Activated T-cell treated with anti-CD3 and anti-CD28 coated beads, Interleukin-2, amount 50 U/mL, for 4 hours (primary cell): Measurements from ENCODE around the gene BAHCC1. TPM values are rescaled to one million over a fixed set of nuclear protein-coding genes. Genes with fewer than 3 reads are reported as not detected.

Experiments used
- ATAC-seq, 2 donors: fragments of 200-7000 bp; cut with Tn5 transposase; one replicate each; pipeline ENCODE4 v1.10.0; 2021
- DNase-seq: peaks from one replicate; pipeline ENCODE4 v3.0.0-alpha.2; 2020
- H3K27me3 Mint-ChIP-seq: one replicate; pipeline ENCODE4 v1.8.0; 2021; ENCODE audit warnings: low read depth, mixed read lengths
- H3K36me3 Mint-ChIP-seq: one replicate; pipeline ENCODE4 v1.8.0; 2022; ENCODE audit warnings: mixed read lengths; ENCODE audit not compliant: insufficient read depth
- H3K4me1 Mint-ChIP-seq: one replicate; pipeline ENCODE4 v1.8.0; 2021; ENCODE audit warnings: low read depth, mixed read lengths
- H3K4me3 Mint-ChIP-seq: one replicate; pipeline ENCODE4 v1.8.0; 2021; ENCODE audit warnings: mild to moderate bottlenecking, moderate library complexity, mixed read lengths
- H3K9me3 Mint-ChIP-seq: one replicate; pipeline ENCODE4 v1.8.0; 2021; ENCODE audit warnings: mixed read lengths
- total RNA-seq, 3 donors: library from RNA; stranded (reverse); gene quantifications; one replicate each; pipeline ENCODE4 v1.2.1, GENCODE V29; 2021

The BAHCC1 gene
- total RNA-seq, 3 donors from 2014 or later: 0.08 to 0.19 (median 0.08) TPM

DNA sequence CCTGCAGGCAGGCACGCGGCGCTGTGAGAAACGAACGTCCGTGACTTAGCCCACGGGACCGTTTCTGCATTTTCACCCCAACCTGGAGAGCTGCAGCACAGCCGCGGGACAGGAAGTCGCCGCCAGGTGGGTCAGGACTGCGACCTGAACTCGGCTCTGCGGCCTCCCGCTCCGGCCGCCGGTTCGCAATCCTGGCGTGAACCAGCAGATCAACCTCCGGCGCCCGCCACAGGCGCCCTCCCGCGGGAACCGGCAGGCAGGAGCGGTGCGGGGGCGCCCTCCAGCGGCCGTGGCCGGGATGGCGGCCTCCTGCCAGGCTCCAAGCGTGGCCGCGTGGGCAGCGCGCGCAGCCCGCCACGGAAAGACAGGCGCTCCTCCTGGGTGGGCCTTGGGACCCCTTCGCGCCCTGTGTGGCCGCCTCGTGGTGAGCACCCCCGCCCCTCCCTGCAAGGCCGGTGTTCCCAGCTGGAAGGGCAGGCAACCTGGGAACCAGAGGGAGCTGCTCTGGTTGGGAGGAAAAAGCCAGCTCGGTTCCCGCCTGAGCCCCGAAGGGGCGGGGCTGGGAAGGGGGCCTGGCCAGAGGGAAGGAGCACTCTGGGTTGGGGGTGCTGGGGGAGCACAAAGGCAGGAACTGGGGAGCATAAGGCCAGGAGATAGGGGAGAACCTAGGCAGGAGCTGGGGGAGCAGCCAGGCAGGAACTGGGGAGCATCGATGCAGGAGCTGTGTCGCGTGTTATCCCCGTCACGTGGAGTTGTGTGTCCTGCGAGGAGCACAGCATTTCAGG, 89.1 kb downstream of the BAHCC1 start:
- H3K27me3 Mint-ChIP-seq: peaks cover 32% of the 10 kb centered on the region
- DNase-seq (peak; percentile 88), ATAC-seq (peak; percentile 65 to 71)
- H3K4me1 Mint-ChIP-seq: peaks cover 12% of the 10 kb centered on the region
- peak overlapping the region; percentile 33 for H3K4me3 Mint-ChIP-seq
- H3K9me3 Mint-ChIP-seq: no peaks in the 10 kb centered on the region
- H3K36me3 Mint-ChIP-seq: no peaks in the 10 kb centered on the region

DNA sequence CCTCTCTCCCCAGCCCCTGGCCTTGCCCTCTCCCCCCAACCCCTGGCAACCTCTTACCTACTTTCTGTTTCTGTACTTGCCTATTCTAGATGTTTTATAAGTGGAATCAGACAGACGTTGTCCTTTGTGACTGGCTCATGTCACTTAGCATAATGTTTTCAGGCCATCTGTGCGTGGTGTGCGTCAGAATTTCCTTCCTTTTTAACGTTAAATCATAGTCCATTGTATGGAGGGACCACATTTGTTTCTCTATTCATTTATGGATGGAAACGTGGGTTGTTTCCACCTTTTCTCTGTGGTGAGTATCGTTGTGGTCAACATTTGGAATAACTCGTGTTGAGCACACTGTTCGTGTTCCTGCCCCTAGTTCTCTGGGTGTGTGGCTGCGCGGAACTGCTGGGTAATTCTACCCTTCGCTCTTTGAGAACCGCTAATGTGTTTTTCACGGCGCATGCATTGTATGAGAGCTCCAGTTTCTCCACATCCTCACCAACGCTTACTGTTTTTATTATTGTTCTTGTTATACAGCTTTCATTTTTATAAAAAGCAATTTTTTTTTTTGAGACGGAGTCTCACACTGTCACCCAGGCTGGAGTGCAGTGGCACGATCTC, 91.0 kb downstream of the BAHCC1 start:
- DNase-seq (no peak), ATAC-seq (no peak)
- Mint-ChIP-seq H3K9me3 (no peaks in the 10 kb centered on the region), H3K27me3 (peaks cover 26% of the 10 kb centered on the region), H3K4me3 (peak overlapping the region; percentile 8), H3K4me1 (peaks cover 10% of the 10 kb centered on the region), H3K36me3 (no peaks in the 10 kb centered on the region)

DNA sequence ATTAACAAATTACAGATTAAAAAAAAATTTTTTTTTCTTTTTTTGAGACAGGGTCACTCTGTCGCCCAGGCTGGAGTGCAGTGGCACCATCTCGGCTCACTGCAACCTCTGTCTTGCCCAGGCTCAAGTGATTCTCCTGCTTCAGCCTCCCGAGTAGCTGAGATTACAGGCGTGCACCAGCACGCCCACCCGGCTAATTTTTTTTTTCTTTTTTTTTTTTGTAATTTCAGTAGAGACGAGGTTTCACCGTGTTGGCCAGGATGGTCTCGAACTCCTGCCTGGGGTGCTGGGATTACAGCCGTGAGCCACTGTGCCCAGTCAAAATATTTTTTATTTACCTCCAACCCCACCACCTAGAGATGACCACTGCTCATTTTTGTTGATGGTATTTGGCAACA, 91.8 kb downstream of the BAHCC1 start:
- ATAC-seq: no peak
- no peaks in the 10 kb centered on the region for H3K9me3 Mint-ChIP-seq
- peaks cover 7% of the 10 kb centered on the region for H3K4me1 Mint-ChIP-seq

DNA sequence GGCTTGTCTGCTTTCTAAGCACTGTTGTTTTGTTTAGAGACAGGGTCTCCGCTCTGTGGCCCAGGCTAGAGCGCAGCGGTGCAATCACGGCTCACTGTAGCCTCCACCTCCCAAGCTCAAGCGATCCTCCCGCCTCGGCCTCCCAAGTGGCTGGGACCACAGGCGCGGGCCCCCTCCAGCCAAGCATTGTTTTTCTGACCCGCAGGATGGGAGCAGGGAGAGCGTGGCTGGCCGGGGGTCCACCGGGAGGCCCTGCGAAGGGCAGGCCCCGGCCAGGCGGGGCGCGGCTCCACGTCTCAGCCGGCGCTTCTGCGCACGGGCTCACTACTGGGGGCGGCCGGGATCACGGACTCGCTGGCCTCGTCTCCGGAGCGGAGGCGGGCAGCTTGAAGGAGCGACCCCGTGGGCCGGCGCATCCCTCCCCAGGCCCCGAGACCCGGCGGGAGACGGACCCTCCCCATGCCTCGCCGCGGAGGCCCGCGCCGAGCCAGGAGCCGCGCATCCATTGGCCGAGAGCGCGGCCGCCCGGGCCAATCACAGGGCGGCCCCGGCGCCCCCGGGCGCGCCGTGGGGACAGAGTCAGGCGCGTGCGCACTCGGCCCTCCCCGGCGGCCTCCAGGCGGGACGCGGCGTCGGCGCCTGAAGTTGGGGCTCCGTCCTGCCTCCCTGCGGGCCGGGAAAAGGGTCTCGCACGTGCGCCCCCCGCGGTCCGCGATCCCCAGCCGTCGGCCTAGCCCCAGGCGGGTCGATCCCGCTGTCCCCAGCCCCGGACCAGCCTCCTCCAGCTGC, 92.4 kb downstream of the BAHCC1 start:
- DNase-seq: peak; percentile 78
- H3K4me1 Mint-ChIP-seq: peaks cover 6% of the 10 kb centered on the region
- H3K4me3 Mint-ChIP-seq: no peak overlapping the region
- H3K36me3 Mint-ChIP-seq: no peaks in the 10 kb centered on the region
- no peaks in the 10 kb centered on the region for H3K9me3 Mint-ChIP-seq
- peak; percentile 84 to 89 for ATAC-seq
- peaks cover 15% of the 10 kb centered on the region for H3K27me3 Mint-ChIP-seq

More for the DNA sequence above, 91.8 kb downstream of the BAHCC1 start:
- Mint-ChIP-seq H3K4me3 (no peak overlapping the region), H3K27me3 (peaks cover 21% of the 10 kb centered on the region), H3K36me3 (no peaks in the 10 kb centered on the region)
- DNase-seq: no peak

DNA sequence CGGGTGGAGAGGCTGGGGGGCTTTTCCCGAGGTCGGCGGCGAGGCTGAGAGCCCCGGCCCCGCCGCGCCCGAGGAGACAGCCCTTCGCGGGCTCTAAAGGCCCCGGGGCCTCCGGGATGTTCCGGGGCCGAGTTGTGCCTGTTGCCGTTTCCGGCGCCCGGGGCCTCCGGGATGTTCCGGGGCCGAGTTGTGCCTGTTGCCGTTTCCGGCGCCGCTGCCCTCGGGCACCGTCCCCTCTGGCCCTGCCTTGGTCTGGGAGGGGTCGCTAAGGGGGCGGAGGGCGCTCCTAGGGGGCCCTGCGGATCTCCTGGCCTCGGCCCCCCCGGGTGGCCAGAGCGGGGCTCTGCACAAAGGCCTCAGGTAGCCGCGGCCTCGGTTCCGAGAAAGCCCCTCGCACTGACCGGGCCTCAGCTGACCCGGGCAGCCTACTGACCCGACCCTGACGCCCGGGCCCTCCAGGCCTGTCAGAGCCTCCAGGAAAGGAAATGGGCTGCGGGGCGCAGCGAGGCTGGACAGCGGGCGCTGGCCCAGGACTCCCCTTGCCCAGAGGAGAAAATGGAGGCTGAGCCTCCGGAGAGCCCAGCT, 93.1 kb downstream of the BAHCC1 start:
- H3K36me3 Mint-ChIP-seq: no peaks in the 10 kb centered on the region
- ATAC-seq (peak; percentile 7 to 15), DNase-seq (no peak)
- H3K27me3 Mint-ChIP-seq: peaks cover 10% of the 10 kb centered on the region
- H3K4me1 Mint-ChIP-seq: peaks cover 5% of the 10 kb centered on the region
- H3K4me3 Mint-ChIP-seq: no peak overlapping the region
- no peaks in the 10 kb centered on the region for H3K9me3 Mint-ChIP-seq

DNA sequence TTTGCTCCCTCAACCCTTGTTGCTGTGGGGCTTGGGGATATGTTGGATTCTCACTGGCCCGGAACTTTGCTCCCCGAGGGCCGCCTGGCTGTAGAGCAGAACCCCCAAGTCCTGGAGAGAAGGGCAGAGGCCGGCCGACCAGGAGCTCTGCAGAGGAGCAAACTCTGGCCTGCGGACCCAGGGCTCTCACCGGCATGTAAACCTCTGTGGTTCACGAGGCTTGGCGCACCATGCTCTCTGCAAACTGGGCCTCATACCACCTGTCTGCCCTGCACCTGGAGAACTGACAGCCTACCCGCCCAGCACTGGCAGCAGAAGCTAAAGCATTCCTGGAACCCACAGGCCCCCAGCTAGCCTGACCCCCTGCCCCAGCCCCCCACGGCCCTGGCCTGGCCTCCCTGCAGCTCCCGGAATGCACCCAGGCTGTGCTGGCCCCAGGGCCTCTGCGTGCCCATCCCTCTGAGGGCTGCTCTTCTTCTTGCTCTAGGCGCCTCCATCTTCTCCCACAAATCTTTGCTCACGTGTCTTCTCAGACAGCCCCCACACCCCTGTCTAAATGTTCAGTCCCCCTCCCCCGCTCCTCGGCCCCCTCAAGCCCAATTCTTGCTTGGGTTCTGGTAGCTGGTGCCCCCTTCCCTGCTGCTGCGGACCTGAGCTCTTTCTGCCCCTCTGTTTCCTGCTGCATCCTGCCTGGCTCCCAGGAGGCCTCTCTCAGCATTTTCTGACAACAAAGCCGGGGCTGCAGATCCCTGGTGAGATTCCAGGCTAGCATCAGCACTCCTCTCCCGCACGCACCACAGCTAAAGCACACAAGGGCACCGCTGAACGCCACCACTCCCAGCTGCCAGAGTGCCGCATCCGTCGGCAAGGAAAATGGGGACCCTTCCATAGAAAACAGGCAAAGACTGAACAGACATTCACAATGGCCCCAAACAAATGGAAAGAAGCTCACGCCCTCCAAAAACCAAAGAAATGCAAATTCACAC, 94.0 kb downstream of the BAHCC1 start:
- H3K4me1 Mint-ChIP-seq: peaks cover 5% of the 10 kb centered on the region
- peaks cover 8% of the 10 kb centered on the region for H3K27me3 Mint-ChIP-seq
- no peak for ATAC-seq
- H3K36me3 Mint-ChIP-seq: no peaks in the 10 kb centered on the region
- peak overlapping the region; percentile 64 for H3K4me3 Mint-ChIP-seq
- no peak for DNase-seq
- H3K9me3 Mint-ChIP-seq: no peaks in the 10 kb centered on the region

DNA sequence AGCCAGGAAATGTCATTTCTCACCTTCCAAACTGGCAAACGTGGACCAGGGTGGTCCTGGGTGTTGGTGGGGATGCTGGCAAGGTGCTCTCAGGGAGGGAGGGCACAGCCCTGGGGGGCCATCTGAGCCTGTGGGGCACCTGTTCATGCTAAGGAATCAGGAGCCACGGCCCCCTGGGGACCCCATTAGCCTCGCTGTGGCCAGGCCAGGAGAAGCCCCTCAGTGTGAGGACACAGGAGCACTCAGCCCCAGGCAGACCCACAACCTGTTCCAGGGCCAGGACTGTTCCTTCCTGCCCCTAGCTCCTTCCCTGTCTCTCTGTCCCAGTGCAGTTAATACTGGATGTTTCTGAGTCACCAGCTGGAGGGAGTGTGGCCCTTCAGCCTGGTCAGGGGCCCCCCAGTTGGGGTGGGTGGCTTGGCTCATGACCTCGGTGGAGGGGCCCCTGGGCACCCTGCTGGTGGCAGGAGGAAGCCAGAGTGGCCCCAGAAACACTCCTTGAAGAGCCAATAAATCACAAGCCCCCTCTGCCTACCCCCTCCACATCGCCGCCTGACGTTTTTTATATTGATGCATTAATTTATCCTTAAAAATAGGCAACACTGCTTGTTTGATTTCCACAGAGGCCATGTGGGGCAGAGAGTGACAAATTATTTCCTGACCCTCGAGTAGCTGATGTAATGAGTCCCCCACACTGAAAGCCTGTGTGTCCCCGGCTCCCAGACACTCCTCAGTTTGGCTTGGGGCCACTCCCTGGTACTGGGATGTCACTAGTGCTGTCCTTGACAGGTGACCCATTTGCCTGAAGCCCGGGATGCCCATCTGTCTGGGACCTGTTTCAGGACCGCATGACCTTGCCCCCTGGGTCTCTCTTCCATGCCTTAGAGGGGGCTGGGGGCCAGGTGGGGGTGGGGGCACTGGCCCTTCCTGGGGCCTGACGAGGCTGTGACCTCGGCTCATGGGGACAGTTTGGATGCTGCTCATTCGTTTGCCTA, 95.0 kb downstream of the BAHCC1 start:
- DNase-seq: no peak
- Mint-ChIP-seq H3K36me3 (no peaks in the 10 kb centered on the region), H3K4me3 (no peak overlapping the region), H3K9me3 (no peaks in the 10 kb centered on the region), H3K27me3 (peaks cover 8% of the 10 kb centered on the region), H3K4me1 (peaks cover 5% of the 10 kb centered on the region)
- no peak for ATAC-seq

DNA sequence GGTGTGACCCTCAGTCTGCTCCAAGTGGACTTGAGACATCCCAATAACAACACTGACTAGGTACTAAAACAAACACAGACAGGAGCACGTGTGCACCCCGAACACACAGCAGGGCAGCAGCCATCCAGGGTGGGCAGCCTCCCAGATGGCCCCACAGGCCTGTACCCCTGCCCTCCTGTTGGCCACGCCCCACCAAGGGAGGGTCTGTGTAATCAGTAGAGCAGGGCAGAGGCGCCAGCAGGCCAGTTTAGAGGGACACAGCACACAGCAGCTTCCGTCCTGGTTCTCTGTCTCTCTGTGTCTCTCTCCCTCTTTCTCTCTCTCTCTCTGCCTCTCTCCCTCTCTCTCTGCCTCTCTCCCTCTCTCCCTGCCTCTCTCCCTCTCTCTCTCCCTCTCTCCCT, 95.9 kb downstream of the BAHCC1 start:
- ATAC-seq: no peak
- Mint-ChIP-seq H3K36me3 (no peaks in the 10 kb centered on the region), H3K4me1 (peaks cover 1% of the 10 kb centered on the region), H3K4me3 (no peak overlapping the region), H3K9me3 (no peaks in the 10 kb centered on the region), H3K27me3 (peaks cover 8% of the 10 kb centered on the region)
- DNase-seq: no peak

DNA sequence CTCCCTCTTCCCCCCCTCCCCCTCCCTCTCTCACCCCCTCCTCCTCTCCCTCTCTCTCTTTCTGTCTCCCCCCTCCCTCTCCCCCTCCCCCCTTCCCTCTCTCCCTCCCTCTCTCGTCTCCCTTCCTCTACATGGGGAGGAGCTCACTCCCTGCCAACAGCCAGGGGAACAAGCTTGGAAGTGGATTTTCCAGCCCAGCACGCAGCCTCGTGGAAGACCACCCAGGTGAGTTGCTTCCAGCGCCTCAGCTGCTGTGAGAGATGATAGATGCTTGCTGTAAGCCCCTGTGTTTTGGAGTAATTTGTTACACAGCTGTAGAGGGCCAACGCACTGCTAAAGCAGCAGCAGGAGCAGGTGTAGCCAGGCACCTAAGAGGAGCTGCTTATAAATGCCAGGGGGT, 96.5 kb downstream of the BAHCC1 start:
- Mint-ChIP-seq H3K4me1 (no peaks in the 10 kb centered on the region), H3K27me3 (peaks cover 8% of the 10 kb centered on the region), H3K4me3 (no peak overlapping the region), H3K9me3 (no peaks in the 10 kb centered on the region), H3K36me3 (no peaks in the 10 kb centered on the region)
- no peak for DNase-seq
- no peak for ATAC-seq

DNA sequence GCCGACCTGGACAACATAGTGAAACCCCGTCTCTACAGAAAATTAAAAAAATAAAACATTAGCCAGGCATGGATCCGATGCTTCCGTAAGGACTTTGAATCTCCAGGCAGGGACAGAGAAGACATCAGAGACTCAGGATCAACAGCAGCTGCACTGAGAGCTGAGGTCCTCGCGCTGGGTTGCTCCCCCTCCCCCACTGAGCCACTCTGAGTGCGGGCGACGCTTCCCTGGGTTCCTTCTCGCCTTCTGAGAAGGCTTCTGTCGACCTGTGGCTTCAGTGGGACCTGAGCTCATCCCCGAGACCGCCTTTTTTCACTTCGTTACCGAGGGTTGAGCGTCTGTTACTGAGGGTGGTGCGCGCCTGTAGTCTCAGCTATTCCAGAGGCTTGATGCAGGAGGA, 96.9 kb downstream of the BAHCC1 start:
- Mint-ChIP-seq H3K9me3 (no peaks in the 10 kb centered on the region), H3K4me1 (no peaks in the 10 kb centered on the region)

DNA sequence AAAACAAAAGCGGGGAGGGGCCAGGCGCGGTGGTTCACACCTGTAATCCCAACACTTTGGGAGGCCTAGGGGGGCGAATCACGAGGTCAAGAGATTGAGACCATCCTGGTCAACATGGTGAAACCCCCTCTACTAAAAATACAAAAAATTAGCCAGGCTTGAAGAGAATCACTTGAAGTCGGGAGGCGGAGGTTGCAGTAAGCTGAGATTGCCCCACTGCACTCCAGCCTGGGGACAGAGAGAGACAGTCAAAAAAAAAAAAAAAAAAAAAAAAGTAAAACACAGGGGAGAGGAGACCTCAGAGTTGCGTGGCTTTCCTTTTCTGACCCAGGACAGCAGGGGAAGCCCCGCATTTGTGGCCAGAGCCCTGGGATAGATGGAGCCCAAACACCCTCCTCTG, 97.4 kb downstream of the BAHCC1 start:
- Mint-ChIP-seq H3K9me3 (no peaks in the 10 kb centered on the region), H3K27me3 (peaks cover 6% of the 10 kb centered on the region), H3K4me3 (no peak overlapping the region), H3K4me1 (no peaks in the 10 kb centered on the region), H3K36me3 (no peaks in the 10 kb centered on the region)
- DNase-seq (no peak), ATAC-seq (no peak)

More for the DNA sequence above, 96.9 kb downstream of the BAHCC1 start:
- no peaks in the 10 kb centered on the region for H3K36me3 Mint-ChIP-seq
- H3K4me3 Mint-ChIP-seq: no peak overlapping the region
- DNase-seq: no peak
- peaks cover 8% of the 10 kb centered on the region for H3K27me3 Mint-ChIP-seq
- no peak for ATAC-seq

DNA sequence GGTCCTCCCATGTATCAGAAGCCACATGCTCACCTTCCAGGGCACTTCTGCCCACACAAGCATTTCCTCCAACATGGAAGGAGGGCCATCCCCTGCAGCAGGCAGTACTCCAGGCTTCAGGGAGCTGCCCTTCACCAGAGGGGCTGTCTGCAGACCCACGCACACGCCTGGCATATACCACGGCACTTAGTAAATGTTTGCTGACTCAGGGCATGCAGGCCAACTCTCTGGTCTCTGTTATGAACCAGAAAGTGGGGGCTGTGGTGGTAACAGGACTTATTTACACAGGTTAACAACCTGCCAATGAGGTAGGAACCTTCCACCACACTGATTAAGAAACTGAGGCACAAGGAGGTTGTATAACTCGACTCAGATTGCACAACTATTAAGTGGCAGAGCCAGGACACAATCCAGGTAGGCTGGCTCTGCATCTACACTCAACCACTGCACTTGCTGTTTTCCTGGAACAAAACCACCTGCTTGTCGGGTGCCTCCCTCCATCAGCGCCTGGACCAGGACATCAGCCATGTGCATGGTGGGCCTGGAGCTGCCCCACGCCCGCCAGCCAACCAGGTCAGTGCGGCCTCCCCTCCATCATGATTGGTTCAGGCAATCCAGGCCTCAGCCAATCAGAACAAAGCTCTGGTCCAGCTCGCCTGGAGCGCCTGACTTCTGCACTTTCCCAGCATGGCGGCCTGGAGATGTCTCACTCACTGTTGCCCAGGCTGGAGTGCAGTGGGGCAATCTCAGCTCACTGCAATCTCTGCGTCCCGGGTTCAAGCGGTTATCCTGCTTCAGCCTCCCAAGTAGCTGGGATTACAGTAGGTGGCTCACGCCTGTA, 98.2 kb downstream of the BAHCC1 start:
- H3K27me3 Mint-ChIP-seq: peaks cover 8% of the 10 kb centered on the region
- H3K4me1 Mint-ChIP-seq: no peaks in the 10 kb centered on the region
- H3K36me3 Mint-ChIP-seq: no peaks in the 10 kb centered on the region
- ATAC-seq (no peak), DNase-seq (no peak)
- no peak overlapping the region for H3K4me3 Mint-ChIP-seq
- H3K9me3 Mint-ChIP-seq: no peaks in the 10 kb centered on the region
